Smooth muscle cell (in vitro differentiated cells): ENCODE results near the gene OBP2B. TPM values are rescaled to one million over a fixed set of nuclear protein-coding genes. Genes with fewer than 3 reads are reported as not detected.

Experiments
- DNase-seq: peaks from one replicate; lab custom pipeline; 2025; ENCODE audit not compliant: unreplicated experiment; lab: John Stamatoyannopoulos, UW
- H2AFZ ChIP-seq: fragments of 200-600 bp; sonication (generic); 2 replicates; pipeline ENCODE4 v1.6.0; 2016; ENCODE audit warnings: antibody characterized with exemption, low read depth, mild to moderate bottlenecking
- H3F3A ChIP-seq: fragments of 200-600 bp; sonication (generic); 2 replicates; pipeline ENCODE4 v1.6.0; 2017; ENCODE audit warnings: antibody characterized with exemption, low read depth
- H3K27ac ChIP-seq: fragments of 200-600 bp; sonication (generic); 2 replicates; pipeline ENCODE4 v1.5.1; 2016; ENCODE audit warnings: low read depth, mild to moderate bottlenecking
- H3K27me3 ChIP-seq: fragments of 200-600 bp; sonication (generic); 2 replicates; pipeline ENCODE4 v1.6.1; 2016; ENCODE audit warnings: low read depth, mild to moderate bottlenecking
- H3K36me3 ChIP-seq: fragments of 200-600 bp; sonication (generic); 2 replicates; pipeline ENCODE4 v1.5.1; 2016; ENCODE audit warnings: low read depth
- H3K4me1 ChIP-seq: fragments of 200-600 bp; sonication (generic); 2 replicates; pipeline ENCODE4 v1.5.1; 2016; ENCODE audit warnings: low read depth
- H3K4me2 ChIP-seq: fragments of 200-600 bp; sonication (generic); 2 replicates; pipeline ENCODE4 v1.6.0; 2016; ENCODE audit warnings: mild to moderate bottlenecking
- H3K4me3 ChIP-seq: fragments of 200-600 bp; sonication (generic); 2 replicates; pipeline ENCODE4 v1.5.1; 2016; ENCODE audit warnings: mild to moderate bottlenecking
- H3K79me2 ChIP-seq: fragments of 200-600 bp; sonication (generic); 2 replicates; pipeline ENCODE4 v1.6.0; 2016; ENCODE audit warnings: low read depth, mild to moderate bottlenecking
- H3K9ac ChIP-seq: fragments of 200-600 bp; sonication (generic); 2 replicates; pipeline ENCODE4 v1.6.0; 2016; ENCODE audit warnings: low read depth
- H3K9me3 ChIP-seq: fragments of 200-600 bp; sonication (generic); replicated peaks from 2 replicates; pipeline ENCODE4 v1.5.1; 2016; ENCODE audit warnings: low read depth
- H4K20me1 ChIP-seq: fragments of 200-600 bp; sonication (generic); 2 replicates; pipeline ENCODE4 v1.6.0; 2016; ENCODE audit warnings: low read depth
- CTCF ChIP-seq: fragments of 200-600 bp; sonication (generic); IDR thresholded peaks from 2 replicates; pipeline ENCODE4 v1.5.1; 2017; ENCODE audit warnings: borderline replicate concordance, mild to moderate bottlenecking, antibody characterized with exemption; ENCODE audit not compliant: insufficient read depth, poor library complexity, severe bottlenecking
- WGBS: methylation state at CpG from one replicate; pipeline ENCODE4 v1.1.7; 2016; ENCODE audit warnings: low lambda C conversion rate; 5-methylcytosine and 5-hydroxymethylcytosine counted together
- polyA plus RNA-seq: library from polyadenylated mRNA; unstranded; fragments of >200 nt; fragmentation: Nextera tagmentation; extraction: Ambion mirVana; gene quantifications from 2 replicates; pipeline ENCODE4 v1.2.1, GENCODE V29; 2016
- total RNA-seq: library from RNA; depleted of rRNA; stranded (reverse); fragments of >200 nt; gene quantifications from 2 replicates; pipeline ENCODE4 v1.2.3, GENCODE V29; 2014

The OBP2B gene
- total and polyA plus RNA-seq, 2 experiments from 2014 or later: not detected

- Histone ChIP-seq H3K9ac (no peak overlapping the region), H3K27me3 (no peaks in the 10 kb centered on the region), H4K20me1 (peaks cover 6% of the 10 kb centered on the region), H3F3A (no peaks in the 10 kb centered on the region), H3K4me3 (no peak overlapping the region), H3K4me1 (no peaks in the 10 kb centered on the region), H3K4me2 (no peak overlapping the region), H3K36me3 (no peaks in the 10 kb centered on the region), H2AFZ (no peak overlapping the region), H3K27ac (no peak overlapping the region), H3K79me2 (no peaks in the 10 kb centered on the region), H3K9me3 (no peaks in the 10 kb centered on the region)
- over 99% methylated on average over 3 of the region's 3 CpGs for WGBS
- no peak for TF ChIP-seq CTCF
- DNase-seq: no peak
Measured at GRCh38 chr9:133158695-133159094, 50.4 kb downstream of the OBP2B start.

Other genes starting within 250 kb of the OBP2B start
- gene GFI1B, start 230.6 kb downstream of the OBP2B start, total RNA-seq: not detected in 2 replicates
- gene GFI1B, start 230.6 kb downstream of the OBP2B start, polyA plus RNA-seq: not detected in 2 replicates
- gene GTF3C5, start 178.3 kb downstream of the OBP2B start, total RNA-seq: 34.5 and 44.2 TPM in 2 replicates
- 59.0 and 66.0 TPM in 2 replicates for gene GTF3C5, start 178.3 kb downstream of the OBP2B start, polyA plus RNA-seq
- gene CEL, start 147.3 kb downstream of the OBP2B start, total RNA-seq: 0.04 and 0.18 TPM in 2 replicates
- 0.73 and 1.7 TPM in 2 replicates for gene CEL, start 147.3 kb downstream of the OBP2B start, polyA plus RNA-seq
- gene RALGDS, start 88.0 kb downstream of the OBP2B start, total RNA-seq: 27.8 and 28.5 TPM in 2 replicates
- gene RALGDS, start 88.0 kb downstream of the OBP2B start, polyA plus RNA-seq: 37.7 and 43.7 TPM in 2 replicates
- gene GBGT1, start 45.3 kb downstream of the OBP2B start, total RNA-seq: 8.2 and 11.3 TPM in 2 replicates
- 4.5 and 6.7 TPM in 2 replicates for gene GBGT1, start 45.3 kb downstream of the OBP2B start, polyA plus RNA-seq
- 0.67 and 1.0 TPM in 2 replicates for gene ABO, start 66.0 kb upstream of the OBP2B start, total RNA-seq
- 0.37 and 2.1 TPM in 2 replicates for gene ABO, start 66.0 kb upstream of the OBP2B start, polyA plus RNA-seq
- gene SURF6, start 126.9 kb upstream of the OBP2B start, total RNA-seq: 8.1 and 11.7 TPM in 2 replicates
- 16.5 and 17.8 TPM in 2 replicates for gene SURF6, start 126.9 kb upstream of the OBP2B start, polyA plus RNA-seq
- 8.3 and 9.0 TPM in 2 replicates for gene MED22, start 138.9 kb upstream of the OBP2B start, total RNA-seq
- 15.8 and 17.9 TPM in 2 replicates for gene MED22, start 138.9 kb upstream of the OBP2B start, polyA plus RNA-seq
- gene RPL7A, start 139.0 kb upstream of the OBP2B start, total RNA-seq: 1,134 and 1,254 TPM in 2 replicates
- gene RPL7A, start 139.0 kb upstream of the OBP2B start, polyA plus RNA-seq: 372 and 413 TPM in 2 replicates
- 23.8 and 33.5 TPM in 2 replicates for gene SURF1, start 147.2 kb upstream of the OBP2B start, total RNA-seq
- gene SURF1, start 147.2 kb upstream of the OBP2B start, polyA plus RNA-seq: 57.7 and 60.7 TPM in 2 replicates
- 2.8 and 11.4 TPM in 2 replicates for gene SURF2, start 147.3 kb upstream of the OBP2B start, total RNA-seq
- 21.4 and 28.9 TPM in 2 replicates for gene SURF2, start 147.3 kb upstream of the OBP2B start, polyA plus RNA-seq
- 353 and 377 TPM in 2 replicates for gene SURF4, start 166.8 kb upstream of the OBP2B start, total RNA-seq
- 340 and 396 TPM in 2 replicates for gene SURF4, start 166.8 kb upstream of the OBP2B start, polyA plus RNA-seq
- 2.7 TPM in 1 of 2 replicates, not detected in the other for gene STKLD1, start 167.1 kb upstream of the OBP2B start, total RNA-seq
- 0.90 and 0.99 TPM in 2 replicates for gene STKLD1, start 167.1 kb upstream of the OBP2B start, polyA plus RNA-seq
- gene REXO4, start 208.8 kb upstream of the OBP2B start, total RNA-seq: 11.5 and 12.9 TPM in 2 replicates
- gene REXO4, start 208.8 kb upstream of the OBP2B start, polyA plus RNA-seq: 18.5 and 21.6 TPM in 2 replicates
- gene ADAMTS13, start 213.1 kb upstream of the OBP2B start, total RNA-seq: 1.4 and 3.1 TPM in 2 replicates
- gene ADAMTS13, start 213.1 kb upstream of the OBP2B start, polyA plus RNA-seq: 3.7 and 6.8 TPM in 2 replicates